Esophagus (tissue), 2 donors: ENCODE results near the gene NACC2. TPM values are rescaled to one million over a fixed set of nuclear protein-coding genes. Genes with fewer than 3 reads are reported as not detected.
"Not testable (repeated sequence)": the region's sequence is repeated elsewhere in the genome, so short reads cannot be mapped to it uniquely, and the experiment has no call there.

Source experiments
- H3K27ac ChIP-seq, 2 donors: one replicate each; pipeline ENCODE4 v1.5.1; 2013; ENCODE audit warnings: low read depth in 2 of 2, mild to moderate bottlenecking in 2 of 2, inconsistent platforms in 1 of 2, low read length in 1 of 2, moderate library complexity in 1 of 2
- H3K27me3 ChIP-seq, 2 donors: one replicate each; pipeline ENCODE4 v1.6.1; 2013; ENCODE audit warnings: low read length in 2 of 2, control low read depth in 1 of 2, mild to moderate bottlenecking in 1 of 2; ENCODE audit not compliant: insufficient read depth in 2 of 2, control insufficient read depth in 1 of 2
- H3K36me3 ChIP-seq, 2 donors: one replicate each; pipeline ENCODE4 v1.6.1; 2013; ENCODE audit warnings: low read length in 1 of 2; ENCODE audit not compliant: control insufficient read depth in 2 of 2, insufficient read depth in 2 of 2
- H3K4me1 ChIP-seq, 2 donors: one replicate each; pipeline ENCODE4 v1.6.1; 2013; ENCODE audit warnings: low read length in 1 of 2; ENCODE audit not compliant: control insufficient read depth in 2 of 2, insufficient read depth in 2 of 2
- H3K4me3 ChIP-seq, 2 donors: one replicate each; pipeline ENCODE4 v1.5.1; 2013; ENCODE audit warnings: low read length in 2 of 2, mild to moderate bottlenecking in 2 of 2, low read depth in 1 of 2, moderate library complexity in 1 of 2
- H3K9me3 ChIP-seq, 2 donors: one replicate each; pipeline ENCODE4 v1.6.1; 2013; ENCODE audit warnings: mild to moderate bottlenecking in 2 of 2, low read depth in 1 of 2, low read length in 1 of 2, moderate library complexity in 1 of 2; ENCODE audit not compliant: control insufficient read depth in 2 of 2, insufficient read depth in 1 of 2
- WGBS, 2 donors: extraction: QIAGEN DNeasy Blood & Tissue Kit; methylation state at CpG; one replicate each; pipeline ENCODE4 v1.1.7; 2013; 5-methylcytosine and 5-hydroxymethylcytosine counted together
- polyA plus RNA-seq, 2 donors: library from polyadenylated mRNA; stranded (reverse); fragments of 200-250 nt; gene quantifications; one replicate each; pipeline ENCODE4 v1.2.3, GENCODE V29; 2013
- donor health status: healthy with polysubstance abuse.
- donor health status: Bipolar disorder and iron deficiency.

Gene NACC2
- polyA plus RNA-seq, 2 donors: 3.2 to 4.5 TPM

- Histone ChIP-seq H3K9me3 (peaks cover 0 to 3% of the 10 kb centered on the region in 2 donors), H3K27me3 (no peaks in the 10 kb centered on the region), H3K36me3 (no peaks in the 10 kb centered on the region), H3K4me3 (no peak overlapping the region), H3K27ac (no peak overlapping the region), H3K4me1 (peaks cover 3 to 36% of the 10 kb centered on the region in 2 donors)
- 31 to 38% methylated on average over 1 of the region's 1 CpG for WGBS, 2 donors
Measured at GRCh38 chr9:136104488-136104800, 9.4 kb upstream of the NACC2 start.

GRCh38 chr9:136103651-136104487 lies 8.8 kb upstream of the NACC2 start:
- 45% methylated on average over 32 to 34 of the region's 34 CpGs for WGBS, 2 donors
- Histone ChIP-seq H3K36me3 (no peaks in the 10 kb centered on the region), H3K9me3 (peaks cover 0 to 3% of the 10 kb centered on the region in 2 donors), H3K4me1 (peaks cover 3 to 33% of the 10 kb centered on the region in 2 donors), H3K27ac (no peak overlapping the region), H3K4me3 (no peak overlapping the region), H3K27me3 (no peaks in the 10 kb centered on the region)

- H3K27me3 ChIP-seq, H3K4me3 ChIP-seq, H3K36me3 ChIP-seq, H3K27ac ChIP-seq, H3K9me3 ChIP-seq: not testable (repeated sequence)
- 85 to 91% methylated on average over 11 to 14 of the region's 27 CpGs for WGBS, 2 donors
- peaks cover 3 to 19% of the 10 kb centered on the region in 2 donors for H3K4me1 ChIP-seq
Measured at GRCh38 chr9:136101615-136102074, 6.6 kb upstream of the NACC2 start.

GRCh38 chr9:136100700-136101614 lies 5.9 kb upstream of the NACC2 start:
- no peak overlapping the region for H3K4me3 ChIP-seq
- H3K9me3 ChIP-seq: peaks cover 0 to 3% of the 10 kb centered on the region in 2 donors
- no peaks in the 10 kb centered on the region for H3K27me3 ChIP-seq
- no peaks in the 10 kb centered on the region for H3K36me3 ChIP-seq
- 61 to 63% methylated on average over 26 of the region's 30 CpGs for WGBS, 2 donors
- H3K4me1 ChIP-seq: peaks cover 6 to 21% of the 10 kb centered on the region in 2 donors
- H3K27ac ChIP-seq: no peak overlapping the region

- Histone ChIP-seq H3K4me3 (no peak overlapping the region), H3K36me3 (no peaks in the 10 kb centered on the region), H3K9me3 (no peaks in the 10 kb centered on the region), H3K27me3 (no peaks in the 10 kb centered on the region), H3K4me1 (peaks cover 3 to 16% of the 10 kb centered on the region in 2 donors), H3K27ac (no peak overlapping the region)
- WGBS, 2 donors: 61 to 62% methylated on average over 10 to 25 of the region's 25 CpGs
Measured at GRCh38 chr9:136099542-136099941, 4.5 kb upstream of the NACC2 start.

- Histone ChIP-seq H3K27me3 (no peaks in the 10 kb centered on the region), H3K27ac (no peak overlapping the region), H3K4me1 (peaks cover 3 to 18% of the 10 kb centered on the region in 2 donors), H3K9me3 (no peaks in the 10 kb centered on the region), H3K4me3 (no peak overlapping the region), H3K36me3 (no peaks in the 10 kb centered on the region)
- 51 to 64% methylated on average over 14 of the region's 14 CpGs for WGBS, 2 donors
Measured at GRCh38 chr9:136098844-136099243, 3.8 kb upstream of the NACC2 start.

- WGBS, 2 donors: 81 to 85% methylated on average over 11 of the region's 11 CpGs
- Histone ChIP-seq H3K27me3 (no peaks in the 10 kb centered on the region), H3K4me3 (no peak overlapping the region), H3K27ac (no peak overlapping the region), H3K9me3 (no peaks in the 10 kb centered on the region), H3K36me3 (no peaks in the 10 kb centered on the region), H3K4me1 (peaks cover 7 to 20% of the 10 kb centered on the region in 2 donors)
Measured at GRCh38 chr9:136098210-136098609, 3.1 kb upstream of the NACC2 start.

GRCh38 chr9:136096505-136097001 lies 1.5 kb upstream of the NACC2 start:
- WGBS, 2 donors: 73 to 92% methylated on average over 5 of the region's 5 CpGs
- peaks cover 0 to 6% of the 10 kb centered on the region in 2 donors for H3K36me3 ChIP-seq
- no peaks in the 10 kb centered on the region for H3K27me3 ChIP-seq
- H3K27ac ChIP-seq: no peak overlapping the region
- no peak overlapping the region for H3K4me3 ChIP-seq
- peaks cover 9 to 29% of the 10 kb centered on the region in 2 donors for H3K4me1 ChIP-seq
- no peaks in the 10 kb centered on the region for H3K9me3 ChIP-seq

GRCh38 chr9:136093995-136094881 lies 851 bp downstream of the NACC2 start:
- Histone ChIP-seq H3K4me1 (peaks cover 9 to 34% of the 10 kb centered on the region in 2 donors), H3K27me3 (no peaks in the 10 kb centered on the region), H3K27ac (peak overlapping the region; percentile 85 to 93), H3K4me3 (peak overlapping the region; percentile 76 to 78), H3K9me3 (no peaks in the 10 kb centered on the region), H3K36me3 (peaks cover 0 to 6% of the 10 kb centered on the region in 2 donors)
- 3 to 6% methylated on average over 61 to 74 of the region's 74 CpGs for WGBS, 2 donors
